ENCODE measurements around the gene TRAF1.

DNA sequence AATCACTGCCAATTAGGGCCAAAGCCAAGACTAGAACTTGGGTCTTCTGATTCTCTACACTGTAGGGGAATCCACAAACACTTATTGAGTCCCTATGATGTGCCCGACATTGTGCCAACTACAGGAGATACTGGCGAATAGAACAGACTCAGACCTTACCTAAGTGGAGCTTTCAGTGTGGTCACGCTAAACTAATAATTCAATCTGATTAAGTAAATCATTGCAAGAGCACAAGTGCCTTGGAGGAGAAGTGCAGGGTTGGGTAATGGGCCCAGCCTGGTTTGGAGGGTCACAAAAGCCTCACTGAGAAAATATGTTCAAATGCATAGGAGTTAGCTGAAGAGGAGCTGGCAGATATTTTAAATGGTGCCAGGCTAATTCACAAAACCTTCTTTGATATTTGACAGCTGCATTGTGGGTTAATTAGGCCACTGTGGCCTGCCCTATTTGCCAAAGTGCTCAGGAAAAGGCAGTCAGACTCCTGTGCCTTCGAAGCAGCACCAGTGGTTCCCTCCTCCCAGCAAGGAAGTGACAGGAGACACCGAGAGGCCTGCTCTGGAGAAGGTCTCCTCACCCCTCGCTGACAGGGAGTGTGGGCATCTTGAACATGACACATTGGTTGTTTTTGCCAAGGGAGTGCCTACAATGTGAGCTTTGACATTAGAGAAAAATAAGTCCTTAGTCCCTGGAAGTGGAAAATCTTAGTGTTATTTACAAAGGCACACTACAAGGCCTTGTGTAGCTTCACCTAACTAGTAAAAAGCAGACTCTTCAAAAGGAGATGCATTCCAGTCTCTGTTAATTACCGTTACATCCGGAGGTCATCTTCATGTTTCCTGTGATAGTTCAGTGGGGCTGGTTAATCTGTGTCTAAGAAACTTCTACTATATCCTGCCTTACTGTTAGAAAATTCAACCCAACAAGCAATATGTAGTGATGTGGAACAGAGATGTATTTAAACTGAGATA, 24.1 kb upstream of the TRAF1 start:
- TF ChIP-seq RAD21 (IDR thresholded peaks at IDR 0.05) = no peak
- no peak for TF ChIP-seq CTCF (IDR thresholded peaks at IDR 0.05; ENCODE audit: low read depth, low read length, missing input control)
- TF ChIP-seq TAF1 (conservative IDR thresholded peaks at IDR 0.05) = no peak
- no peak for TF ChIP-seq SP1 (IDR thresholded peaks at IDR 0.05)
- TF ChIP-seq MAX (IDR thresholded peaks at IDR 0.05) = no peak
- no peak for TF ChIP-seq JUND (IDR thresholded peaks at IDR 0.05)
- no peak for TF ChIP-seq EGR1 (IDR thresholded peaks at IDR 0.05; ENCODE audit: low read depth in 2 of 2)
- TF ChIP-seq GABPA (IDR thresholded peaks at IDR 0.05 in 1 of 2, conservative IDR thresholded peaks at IDR 0.05 in 1 of 2) = no peak
- no peak for TF ChIP-seq NR2F2 (IDR thresholded peaks at IDR 0.05)
- no peak for TF ChIP-seq HNF4A (conservative IDR thresholded peaks at IDR 0.05)
- TF ChIP-seq YY1 (IDR thresholded peaks at IDR 0.05) = no peak

Data from liver (tissue), 3 donors.